GM21360 (cell line): ENCODE measurements around the gene FCRL3.

Source experiments
- ATAC-seq: cut with Tn5 transposase; IDR thresholded peaks from one replicate; pipeline ENCODE4 v1.9.1; 2021; ENCODE audit warnings: mild to moderate bottlenecking, moderate library complexity; ENCODE audit not compliant: unreplicated experiment

Gene FCRL3

GRCh38 chr1:157682710-157683437 lies 17.7 kb downstream of the FCRL3 start:
- ATAC-seq: no peak

DNA sequence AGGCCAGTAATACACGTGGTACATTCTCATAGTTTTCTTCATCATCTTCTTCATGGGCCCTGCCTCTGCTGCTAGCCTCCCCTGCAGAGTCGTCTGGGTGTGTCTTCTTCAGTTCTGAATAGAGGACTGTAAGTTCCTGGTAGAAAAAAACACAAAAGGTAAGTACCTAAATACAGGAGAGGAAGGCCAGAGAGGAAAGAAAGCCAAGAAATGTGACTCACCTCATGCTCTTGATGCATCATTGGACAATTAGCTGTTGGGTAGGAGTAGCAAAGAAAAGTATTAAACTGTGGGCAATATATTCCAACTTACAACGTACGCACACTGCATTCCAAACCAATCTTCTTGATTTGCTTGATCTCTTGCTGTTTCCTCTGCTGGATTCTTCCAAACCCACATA lies 21.8 kb downstream of the FCRL3 start:
- no peak for ATAC-seq

DNA sequence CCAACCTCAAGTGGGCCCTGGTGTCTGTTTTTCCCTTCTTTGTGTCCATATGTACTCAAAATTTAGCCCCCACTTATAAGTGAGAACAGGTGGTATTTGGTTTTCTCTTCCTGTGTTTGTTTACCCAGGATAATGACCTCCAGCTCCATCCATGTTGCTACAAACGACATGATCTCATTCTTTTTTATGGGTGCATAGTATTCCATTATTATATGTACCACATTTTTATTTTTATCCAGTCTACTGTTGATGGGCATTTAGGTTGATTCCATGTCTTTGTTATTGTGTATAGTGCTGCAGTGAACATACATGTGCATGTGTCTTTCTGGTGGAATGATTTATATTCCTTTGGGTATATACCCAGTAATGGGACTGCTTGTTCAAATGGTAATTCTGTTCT lies 27.6 kb downstream of the FCRL3 start:
- ATAC-seq: no peak

GRCh38 chr1:157671895-157672294 lies 28.7 kb downstream of the FCRL3 start:
- no peak for ATAC-seq

DNA sequence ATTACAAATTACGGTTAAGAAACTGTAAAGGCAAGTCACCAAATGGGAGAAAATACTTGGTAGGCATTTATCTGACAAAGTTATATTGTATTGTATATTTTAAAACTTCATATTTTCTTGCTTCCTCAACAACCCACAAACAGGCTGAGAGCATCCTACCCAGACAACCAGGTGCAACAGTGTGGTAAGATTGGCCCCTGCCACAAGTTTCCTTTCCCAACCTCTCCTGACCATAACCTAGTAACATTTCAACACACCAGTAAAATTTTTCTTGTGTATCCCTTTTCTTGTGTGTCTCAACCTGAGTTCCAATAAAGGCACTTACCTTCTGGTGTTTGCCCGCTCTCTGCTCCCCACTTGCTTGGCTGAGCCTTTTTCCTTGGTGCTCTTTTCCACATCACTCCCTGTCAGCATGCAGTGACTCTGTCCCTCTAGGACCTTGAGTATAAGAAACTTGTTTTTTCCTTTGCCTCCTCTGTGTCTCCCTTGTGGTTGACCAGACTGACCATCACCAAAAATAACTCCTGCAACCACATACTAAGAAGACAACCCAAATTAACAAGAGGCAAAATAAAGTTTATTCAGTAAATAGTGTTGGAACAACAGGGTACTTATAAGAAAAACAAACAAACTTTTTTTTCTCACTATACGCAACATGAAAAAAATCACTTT lies 40.9 kb downstream of the FCRL3 start:
- ATAC-seq: no peak

DNA sequence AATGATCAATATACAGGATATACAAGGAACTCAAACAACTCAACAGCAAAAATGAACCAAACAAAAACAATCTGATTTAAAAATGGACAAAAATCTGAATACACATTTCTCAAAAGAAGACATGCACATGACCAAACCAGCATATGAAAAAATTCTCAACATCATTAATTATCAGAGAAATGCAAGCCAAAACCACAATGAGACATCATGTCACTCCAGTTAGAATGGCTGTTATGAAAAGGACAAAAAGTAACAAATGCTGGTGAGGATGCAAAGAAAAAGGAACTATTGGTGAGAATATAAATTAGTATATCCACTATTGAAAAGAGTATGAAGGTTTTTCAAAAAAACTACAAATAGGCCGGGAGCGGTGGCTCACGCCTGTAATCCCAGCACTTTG lies 42.0 kb downstream of the FCRL3 start:
- no peak for ATAC-seq

GRCh38 chr1:157653494-157653873 lies 47.1 kb downstream of the FCRL3 start:
- peak; percentile 7 for ATAC-seq

DNA sequence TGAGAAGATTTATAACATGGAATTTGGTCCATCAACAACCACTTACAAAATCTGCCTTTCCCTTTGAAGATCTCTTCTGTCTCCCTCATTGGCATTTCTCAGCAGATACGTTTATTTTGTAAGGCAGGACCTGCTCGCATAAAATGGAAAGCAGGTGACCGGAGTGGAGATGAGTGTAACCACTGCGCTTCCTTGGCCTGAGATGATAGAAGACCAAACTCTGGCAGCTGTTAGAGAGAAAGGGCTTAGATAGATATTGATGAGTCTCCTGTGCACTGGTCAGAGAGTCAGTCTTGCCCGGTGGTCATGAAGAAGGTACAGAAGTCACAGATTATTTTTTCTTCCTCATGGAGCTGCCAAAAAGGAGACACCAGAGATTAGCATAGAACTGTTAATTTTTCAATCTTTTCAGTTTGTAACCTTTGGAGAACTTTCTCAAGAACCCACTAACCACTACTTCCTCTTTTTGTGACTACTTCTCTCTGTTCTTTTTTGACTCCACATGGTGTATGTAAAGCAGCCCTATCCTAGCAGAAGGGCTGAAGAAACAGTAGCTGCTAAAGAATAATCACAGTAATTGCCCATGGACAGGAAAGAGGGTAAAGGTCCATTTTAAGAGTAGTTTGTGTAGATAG lies 47.6 kb downstream of the FCRL3 start:
- ATAC-seq: peak; percentile 93

GRCh38 chr1:157648317-157648716 lies 52.3 kb downstream of the FCRL3 start:
- no peak for ATAC-seq

DNA sequence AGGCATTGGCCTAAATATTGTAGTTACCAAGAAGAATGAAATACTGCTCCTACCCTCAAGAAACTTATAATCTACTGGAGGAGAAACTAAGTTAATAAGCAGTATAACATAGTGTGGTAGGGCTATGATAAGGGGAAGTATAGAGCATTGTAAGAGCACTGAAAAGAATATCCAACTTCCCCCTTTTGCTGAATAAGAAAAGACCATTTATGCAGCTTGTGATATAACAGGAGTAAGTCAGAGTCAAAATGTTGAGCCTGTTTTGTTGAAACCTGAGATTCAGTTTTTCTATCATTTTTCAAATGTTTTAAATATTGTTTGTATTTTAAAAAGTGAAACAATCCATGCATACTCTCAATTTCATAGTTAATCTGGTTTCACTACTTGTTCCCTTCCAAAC lies 54.4 kb downstream of the FCRL3 start:
- no peak for ATAC-seq

GRCh38 chr1:157641177-157641576 lies 59.4 kb downstream of the FCRL3 start:
- ATAC-seq: no peak

DNA sequence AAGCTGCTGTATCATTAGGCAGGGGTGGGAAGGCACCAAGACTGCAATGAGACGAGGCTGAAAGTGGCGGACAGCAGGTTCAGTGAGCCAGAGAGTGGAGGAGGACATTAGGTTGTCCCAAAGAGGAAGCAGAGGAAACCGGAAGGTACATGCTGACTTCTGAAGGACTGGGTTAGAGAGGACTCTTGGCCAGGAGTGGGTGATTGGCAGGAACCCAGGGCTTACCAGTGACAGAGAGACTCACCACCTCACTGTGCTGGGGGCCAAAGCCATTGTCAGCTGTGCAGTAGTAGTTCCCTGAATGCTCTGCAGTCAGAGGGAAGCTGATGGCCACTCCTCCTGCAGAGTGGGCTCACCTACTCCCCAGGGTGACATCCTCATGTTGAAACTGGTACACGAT lies 60.8 kb downstream of the FCRL3 start:
- no peak for ATAC-seq

- ATAC-seq: no peak
Measured at GRCh38 chr1:157628773-157629172, 71.8 kb downstream of the FCRL3 start.
